ENCODE measurements around the gene ANKRD33. TPM values are rescaled to one million over a fixed set of nuclear protein-coding genes. Genes with fewer than 3 reads are reported as not detected.

The ANKRD33 gene
- total and polyA plus RNA-seq, 2 experiments from 2014 or later: 0.27 to 1.7 TPM

DNA sequence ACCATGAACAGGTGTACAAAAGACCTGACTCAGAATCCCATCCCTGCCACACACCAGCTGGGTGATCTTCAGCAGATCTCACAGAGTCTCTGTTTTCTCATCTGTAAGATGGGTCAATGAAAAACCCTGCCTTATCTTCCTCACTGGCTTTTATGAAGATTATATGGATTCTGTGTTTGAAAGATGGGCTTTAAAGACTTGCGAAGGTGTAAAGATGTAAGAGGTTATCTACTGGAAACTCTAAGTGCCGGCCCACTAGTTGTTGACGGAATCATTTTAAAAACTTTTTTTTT lies 15.3 kb upstream of the ANKRD33 start:
- Histone ChIP-seq H3K4me3 (no peak overlapping the region), H3K79me2 (replicated peaks; ENCODE audit: insufficient read depth) (no peaks in the 10 kb centered on the region), H3K4me1 (ENCODE audit: insufficient read depth) (peaks cover 29% of the 10 kb centered on the region), H3K36me3 (ENCODE audit: insufficient read depth) (no peaks in the 10 kb centered on the region), H3K27me3 (ENCODE audit: insufficient read depth) (peaks cover 32% of the 10 kb centered on the region), H3K27ac (ENCODE audit: low read depth) (no peak overlapping the region), H3F3A (replicated peaks; ENCODE audit: low read depth) (peaks cover 19% of the 10 kb centered on the region; the same call in 1 of the 2 replicates), H3K4me2 (no peak overlapping the region), H4K20me1 (replicated peaks; ENCODE audit: insufficient read depth) (no peaks in the 10 kb centered on the region), H3K9me2 (ENCODE audit: insufficient read depth) (no peaks in the 10 kb centered on the region), H2AFZ (no peak overlapping the region)
- ATAC-seq (no peak), DNase-seq (ENCODE audit: low spot score) (no peak)
- Mint-ChIP-seq H3K4me3 (no peak overlapping the region; the same call in 2 of the 3 replicates), H3K27me3 (ENCODE audit: insufficient read depth, low read depth, poor library complexity) (peaks cover 18% of the 10 kb centered on the region), H3K36me3 (ENCODE audit: low read depth) (no peaks in the 10 kb centered on the region), H3K4me1 (peaks cover 37% of the 10 kb centered on the region), H3K27ac (no peak overlapping the region), H3K9me3 (no peaks in the 10 kb centered on the region)
- TF ChIP-seq, protein P1, sequence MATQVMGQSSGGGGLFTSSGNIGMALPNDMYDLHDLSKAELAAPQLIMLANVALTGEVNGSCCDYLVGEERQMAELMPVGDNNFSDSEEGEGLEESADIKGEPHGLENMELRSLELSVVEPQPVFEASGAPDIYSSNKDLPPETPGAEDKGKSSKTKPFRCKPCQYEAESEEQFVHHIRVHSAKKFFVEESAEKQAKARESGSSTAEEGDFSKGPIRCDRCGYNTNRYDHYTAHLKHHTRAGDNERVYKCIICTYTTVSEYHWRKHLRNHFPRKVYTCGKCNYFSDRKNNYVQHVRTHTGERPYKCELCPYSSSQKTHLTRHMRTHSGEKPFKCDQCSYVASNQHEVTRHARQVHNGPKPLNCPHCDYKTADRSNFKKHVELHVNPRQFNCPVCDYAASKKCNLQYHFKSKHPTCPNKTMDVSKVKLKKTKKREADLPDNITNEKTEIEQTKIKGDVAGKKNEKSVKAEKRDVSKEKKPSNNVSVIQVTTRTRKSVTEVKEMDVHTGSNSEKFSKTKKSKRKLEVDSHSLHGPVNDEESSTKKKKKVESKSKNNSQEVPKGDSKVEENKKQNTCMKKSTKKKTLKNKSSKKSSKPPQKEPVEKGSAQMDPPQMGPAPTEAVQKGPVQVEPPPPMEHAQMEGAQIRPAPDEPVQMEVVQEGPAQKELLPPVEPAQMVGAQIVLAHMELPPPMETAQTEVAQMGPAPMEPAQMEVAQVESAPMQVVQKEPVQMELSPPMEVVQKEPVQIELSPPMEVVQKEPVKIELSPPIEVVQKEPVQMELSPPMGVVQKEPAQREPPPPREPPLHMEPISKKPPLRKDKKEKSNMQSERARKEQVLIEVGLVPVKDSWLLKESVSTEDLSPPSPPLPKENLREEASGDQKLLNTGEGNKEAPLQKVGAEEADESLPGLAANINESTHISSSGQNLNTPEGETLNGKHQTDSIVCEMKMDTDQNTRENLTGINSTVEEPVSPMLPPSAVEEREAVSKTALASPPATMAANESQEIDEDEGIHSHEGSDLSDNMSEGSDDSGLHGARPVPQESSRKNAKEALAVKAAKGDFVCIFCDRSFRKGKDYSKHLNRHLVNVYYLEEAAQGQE (IDR thresholded peaks at IDR 0.05; ENCODE audit: unreplicated experiment): no peak
- TF ChIP-seq, protein P2, sequence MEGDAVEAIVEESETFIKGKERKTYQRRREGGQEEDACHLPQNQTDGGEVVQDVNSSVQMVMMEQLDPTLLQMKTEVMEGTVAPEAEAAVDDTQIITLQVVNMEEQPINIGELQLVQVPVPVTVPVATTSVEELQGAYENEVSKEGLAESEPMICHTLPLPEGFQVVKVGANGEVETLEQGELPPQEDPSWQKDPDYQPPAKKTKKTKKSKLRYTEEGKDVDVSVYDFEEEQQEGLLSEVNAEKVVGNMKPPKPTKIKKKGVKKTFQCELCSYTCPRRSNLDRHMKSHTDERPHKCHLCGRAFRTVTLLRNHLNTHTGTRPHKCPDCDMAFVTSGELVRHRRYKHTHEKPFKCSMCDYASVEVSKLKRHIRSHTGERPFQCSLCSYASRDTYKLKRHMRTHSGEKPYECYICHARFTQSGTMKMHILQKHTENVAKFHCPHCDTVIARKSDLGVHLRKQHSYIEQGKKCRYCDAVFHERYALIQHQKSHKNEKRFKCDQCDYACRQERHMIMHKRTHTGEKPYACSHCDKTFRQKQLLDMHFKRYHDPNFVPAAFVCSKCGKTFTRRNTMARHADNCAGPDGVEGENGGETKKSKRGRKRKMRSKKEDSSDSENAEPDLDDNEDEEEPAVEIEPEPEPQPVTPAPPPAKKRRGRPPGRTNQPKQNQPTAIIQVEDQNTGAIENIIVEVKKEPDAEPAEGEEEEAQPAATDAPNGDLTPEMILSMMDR (conservative IDR thresholded peaks at IDR 0.05; ENCODE audit: low read depth in 2 of 2): no peak
- TF ChIP-seq NANOG (IDR thresholded peaks at IDR 0.05; ENCODE audit: borderline replicate concordance): no peak
- TF ChIP-seq, protein P3, sequence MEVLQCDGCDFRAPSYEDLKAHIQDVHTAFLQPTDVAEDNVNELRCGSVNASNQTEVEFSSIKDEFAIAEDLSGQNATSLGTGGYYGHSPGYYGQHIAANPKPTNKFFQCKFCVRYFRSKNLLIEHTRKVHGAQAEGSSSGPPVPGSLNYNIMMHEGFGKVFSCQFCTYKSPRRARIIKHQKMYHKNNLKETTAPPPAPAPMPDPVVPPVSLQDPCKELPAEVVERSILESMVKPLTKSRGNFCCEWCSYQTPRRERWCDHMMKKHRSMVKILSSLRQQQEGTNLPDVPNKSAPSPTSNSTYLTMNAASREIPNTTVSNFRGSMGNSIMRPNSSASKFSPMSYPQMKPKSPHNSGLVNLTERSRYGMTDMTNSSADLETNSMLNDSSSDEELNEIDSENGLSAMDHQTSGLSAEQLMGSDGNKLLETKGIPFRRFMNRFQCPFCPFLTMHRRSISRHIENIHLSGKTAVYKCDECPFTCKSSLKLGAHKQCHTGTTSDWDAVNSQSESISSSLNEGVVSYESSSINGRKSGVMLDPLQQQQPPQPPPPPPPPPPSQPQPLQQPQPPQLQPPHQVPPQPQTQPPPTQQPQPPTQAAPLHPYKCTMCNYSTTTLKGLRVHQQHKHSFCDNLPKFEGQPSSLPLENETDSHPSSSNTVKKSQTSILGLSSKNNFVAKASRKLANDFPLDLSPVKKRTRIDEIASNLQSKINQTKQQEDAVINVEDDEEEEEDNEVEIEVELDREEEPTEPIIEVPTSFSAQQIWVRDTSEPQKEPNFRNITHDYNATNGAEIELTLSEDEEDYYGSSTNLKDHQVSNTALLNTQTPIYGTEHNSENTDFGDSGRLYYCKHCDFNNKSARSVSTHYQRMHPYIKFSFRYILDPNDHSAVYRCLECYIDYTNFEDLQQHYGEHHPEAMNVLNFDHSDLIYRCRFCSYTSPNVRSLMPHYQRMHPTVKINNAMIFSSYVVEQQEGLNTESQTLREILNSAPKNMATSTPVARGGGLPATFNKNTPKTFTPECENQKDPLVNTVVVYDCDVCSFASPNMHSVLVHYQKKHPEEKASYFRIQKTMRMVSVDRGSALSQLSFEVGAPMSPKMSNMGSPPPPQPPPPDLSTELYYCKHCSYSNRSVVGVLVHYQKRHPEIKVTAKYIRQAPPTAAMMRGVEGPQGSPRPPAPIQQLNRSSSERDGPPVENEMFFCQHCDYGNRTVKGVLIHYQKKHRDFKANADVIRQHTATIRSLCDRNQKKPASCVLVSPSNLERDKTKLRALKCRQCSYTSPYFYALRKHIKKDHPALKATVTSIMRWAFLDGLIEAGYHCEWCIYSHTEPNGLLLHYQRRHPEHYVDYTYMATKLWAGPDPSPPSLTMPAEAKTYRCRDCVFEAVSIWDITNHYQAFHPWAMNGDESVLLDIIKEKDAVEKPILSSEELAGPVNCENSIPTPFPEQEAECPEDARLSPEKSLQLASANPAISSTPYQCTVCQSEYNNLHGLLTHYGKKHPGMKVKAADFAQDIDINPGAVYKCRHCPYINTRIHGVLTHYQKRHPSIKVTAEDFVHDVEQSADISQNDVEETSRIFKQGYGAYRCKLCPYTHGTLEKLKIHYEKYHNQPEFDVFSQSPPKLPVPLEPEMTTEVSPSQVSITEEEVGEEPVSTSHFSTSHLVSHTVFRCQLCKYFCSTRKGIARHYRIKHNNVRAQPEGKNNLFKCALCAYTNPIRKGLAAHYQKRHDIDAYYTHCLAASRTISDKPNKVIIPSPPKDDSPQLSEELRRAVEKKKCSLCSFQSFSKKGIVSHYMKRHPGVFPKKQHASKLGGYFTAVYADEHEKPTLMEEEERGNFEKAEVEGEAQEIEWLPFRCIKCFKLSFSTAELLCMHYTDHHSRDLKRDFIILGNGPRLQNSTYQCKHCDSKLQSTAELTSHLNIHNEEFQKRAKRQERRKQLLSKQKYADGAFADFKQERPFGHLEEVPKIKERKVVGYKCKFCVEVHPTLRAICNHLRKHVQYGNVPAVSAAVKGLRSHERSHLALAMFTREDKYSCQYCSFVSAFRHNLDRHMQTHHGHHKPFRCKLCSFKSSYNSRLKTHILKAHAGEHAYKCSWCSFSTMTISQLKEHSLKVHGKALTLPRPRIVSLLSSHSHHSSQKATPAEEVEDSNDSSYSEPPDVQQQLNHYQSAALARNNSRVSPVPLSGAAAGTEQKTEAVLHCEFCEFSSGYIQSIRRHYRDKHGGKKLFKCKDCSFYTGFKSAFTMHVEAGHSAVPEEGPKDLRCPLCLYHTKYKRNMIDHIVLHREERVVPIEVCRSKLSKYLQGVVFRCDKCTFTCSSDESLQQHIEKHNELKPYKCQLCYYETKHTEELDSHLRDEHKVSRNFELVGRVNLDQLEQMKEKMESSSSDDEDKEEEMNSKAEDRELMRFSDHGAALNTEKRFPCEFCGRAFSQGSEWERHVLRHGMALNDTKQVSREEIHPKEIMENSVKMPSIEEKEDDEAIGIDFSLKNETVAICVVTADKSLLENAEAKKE (CRISPR knock-in tag; IDR thresholded peaks at IDR 0.05): no peak
